ENCODE results near the gene FAM120B. TPM values are rescaled to one million over a fixed set of nuclear protein-coding genes. Genes with fewer than 3 reads are reported as not detected.

Gene FAM120B
- polyA plus RNA-seq, 1 experiment: 8.8 TPM

DNA sequence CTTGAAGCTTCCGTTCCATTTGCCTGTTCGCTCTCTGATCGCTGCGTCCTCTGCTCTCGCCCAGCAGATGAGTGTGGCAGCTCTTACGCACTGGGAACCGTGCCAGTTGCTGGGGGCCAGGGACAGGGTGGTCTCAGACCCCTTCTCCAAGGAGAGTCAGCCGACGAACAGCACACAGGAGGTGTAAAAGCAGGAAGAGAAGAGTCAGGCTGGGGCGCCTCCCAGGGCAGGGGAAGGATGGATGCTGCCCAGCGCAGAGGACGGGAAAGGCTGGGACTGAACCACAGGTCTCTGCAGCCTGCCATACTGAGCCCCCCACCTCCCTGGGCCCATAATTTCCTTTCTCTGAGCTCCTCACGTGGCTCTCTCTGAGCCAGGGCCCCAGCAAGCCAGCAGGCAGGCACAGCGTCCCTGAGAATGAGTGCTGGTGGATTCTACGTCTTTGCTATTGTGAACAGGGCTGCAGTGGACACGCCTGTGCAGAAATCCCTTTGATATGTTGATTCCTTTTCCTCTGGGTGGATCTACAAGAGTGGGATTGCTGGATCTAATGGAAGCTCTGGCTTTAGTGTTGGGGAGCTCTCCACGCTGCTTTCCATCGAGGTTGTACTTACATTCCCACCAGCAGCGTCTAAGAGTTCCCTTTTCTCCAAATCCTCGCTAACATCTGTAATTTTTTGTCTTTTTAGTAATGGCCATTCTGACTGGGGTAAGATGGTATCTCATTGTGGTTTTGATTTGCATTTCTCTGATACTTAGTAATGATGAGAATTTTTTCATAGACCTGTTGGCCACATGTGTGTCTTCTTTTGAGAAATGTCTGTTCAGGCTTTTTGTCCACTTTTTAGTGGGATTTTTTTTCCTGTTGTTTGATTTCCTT is 142.4 kb downstream of the FAM120B start:
- Histone ChIP-seq H3K27me3 (ENCODE audit: control insufficient read depth, insufficient read depth, low read length) (no peaks in the 10 kb centered on the region; the same call in 1 of the 2 replicates), H3K36me3 (ENCODE audit: control insufficient read depth, insufficient read depth, low read length) (no peaks in the 10 kb centered on the region), H3K4me3 (ENCODE audit: low read depth, low read length) (no peak overlapping the region)
- ChIA-PET CTCF (interaction anchor here (1.1 kb wide), 1 partner anchor 66 kb away, joined by 3 read pairs; no protein-coding TSS in a partner anchor), POLR2A (no interaction called here)
- DNase-seq (ENCODE audit: low read depth): peak; percentile 26
- TF ChIP-seq, protein P1, sequence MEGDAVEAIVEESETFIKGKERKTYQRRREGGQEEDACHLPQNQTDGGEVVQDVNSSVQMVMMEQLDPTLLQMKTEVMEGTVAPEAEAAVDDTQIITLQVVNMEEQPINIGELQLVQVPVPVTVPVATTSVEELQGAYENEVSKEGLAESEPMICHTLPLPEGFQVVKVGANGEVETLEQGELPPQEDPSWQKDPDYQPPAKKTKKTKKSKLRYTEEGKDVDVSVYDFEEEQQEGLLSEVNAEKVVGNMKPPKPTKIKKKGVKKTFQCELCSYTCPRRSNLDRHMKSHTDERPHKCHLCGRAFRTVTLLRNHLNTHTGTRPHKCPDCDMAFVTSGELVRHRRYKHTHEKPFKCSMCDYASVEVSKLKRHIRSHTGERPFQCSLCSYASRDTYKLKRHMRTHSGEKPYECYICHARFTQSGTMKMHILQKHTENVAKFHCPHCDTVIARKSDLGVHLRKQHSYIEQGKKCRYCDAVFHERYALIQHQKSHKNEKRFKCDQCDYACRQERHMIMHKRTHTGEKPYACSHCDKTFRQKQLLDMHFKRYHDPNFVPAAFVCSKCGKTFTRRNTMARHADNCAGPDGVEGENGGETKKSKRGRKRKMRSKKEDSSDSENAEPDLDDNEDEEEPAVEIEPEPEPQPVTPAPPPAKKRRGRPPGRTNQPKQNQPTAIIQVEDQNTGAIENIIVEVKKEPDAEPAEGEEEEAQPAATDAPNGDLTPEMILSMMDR (IDR thresholded peaks at IDR 0.05; ENCODE audit: insufficient read depth, low read depth, low read length): no peak

DNA sequence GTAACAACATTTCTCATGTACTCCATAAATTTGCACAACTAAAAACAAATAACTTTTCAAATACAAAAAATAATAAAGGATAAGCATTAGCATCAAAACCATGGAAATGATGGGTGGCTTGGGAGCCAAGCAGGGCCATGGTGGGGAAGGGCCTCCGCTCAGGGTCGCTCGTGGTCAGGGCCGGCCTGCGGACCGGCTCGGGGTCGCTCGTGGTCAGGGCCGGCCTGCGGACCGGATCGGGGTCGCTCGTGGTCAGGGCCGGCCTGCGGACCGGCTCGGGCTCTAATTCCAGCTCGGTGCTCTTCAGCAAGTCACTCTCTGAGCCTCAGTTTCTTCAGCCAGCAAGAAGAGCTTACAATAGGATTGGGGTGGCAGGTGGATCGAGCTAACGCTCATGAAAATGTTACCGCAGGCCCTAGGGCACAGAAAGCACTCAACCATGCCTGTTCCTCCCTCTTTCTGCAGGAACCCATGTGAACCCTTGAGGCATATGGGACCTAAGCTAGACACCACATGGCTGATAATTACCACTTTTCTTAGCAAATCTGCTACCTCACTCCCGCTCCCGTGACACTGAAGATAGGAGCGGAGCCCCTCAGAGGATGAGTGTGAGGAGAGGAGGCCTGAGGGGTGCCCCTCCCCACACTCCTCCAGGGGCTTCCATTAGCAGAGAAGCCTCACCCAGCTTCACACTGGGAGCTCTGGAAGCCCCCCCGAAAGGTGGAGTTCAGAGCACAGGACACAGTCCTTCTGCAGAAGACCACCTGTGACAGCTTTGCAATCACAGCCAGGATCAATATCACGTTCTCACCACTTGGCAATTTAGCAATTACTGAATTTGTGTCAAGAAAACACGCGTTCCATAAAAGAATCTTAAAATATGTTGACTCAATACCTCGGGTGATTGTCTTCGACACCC is 143.5 kb downstream of the FAM120B start:
- H3K27me3 ChIP-seq (ENCODE audit: control insufficient read depth, insufficient read depth, low read length): no peaks in the 10 kb centered on the region; the same call in none of the 2 replicates
- TF ChIP-seq, protein P1 (IDR thresholded peaks at IDR 0.05; ENCODE audit: insufficient read depth, low read depth, low read length): no peak
- H3K36me3 ChIP-seq (ENCODE audit: control insufficient read depth, insufficient read depth, low read length): no peaks in the 10 kb centered on the region
- no peak for DNase-seq (ENCODE audit: low read depth)
- no peak overlapping the region for H3K4me3 ChIP-seq (ENCODE audit: low read depth, low read length)
- ChIA-PET POLR2A (no interaction called here), CTCF (interaction anchor here (0.9 to 1.1 kb wide), 3 partner anchors 10 to 65 kb away, joined by 3 to 5 read pairs (median 3); no protein-coding TSS in a partner anchor)

DNA sequence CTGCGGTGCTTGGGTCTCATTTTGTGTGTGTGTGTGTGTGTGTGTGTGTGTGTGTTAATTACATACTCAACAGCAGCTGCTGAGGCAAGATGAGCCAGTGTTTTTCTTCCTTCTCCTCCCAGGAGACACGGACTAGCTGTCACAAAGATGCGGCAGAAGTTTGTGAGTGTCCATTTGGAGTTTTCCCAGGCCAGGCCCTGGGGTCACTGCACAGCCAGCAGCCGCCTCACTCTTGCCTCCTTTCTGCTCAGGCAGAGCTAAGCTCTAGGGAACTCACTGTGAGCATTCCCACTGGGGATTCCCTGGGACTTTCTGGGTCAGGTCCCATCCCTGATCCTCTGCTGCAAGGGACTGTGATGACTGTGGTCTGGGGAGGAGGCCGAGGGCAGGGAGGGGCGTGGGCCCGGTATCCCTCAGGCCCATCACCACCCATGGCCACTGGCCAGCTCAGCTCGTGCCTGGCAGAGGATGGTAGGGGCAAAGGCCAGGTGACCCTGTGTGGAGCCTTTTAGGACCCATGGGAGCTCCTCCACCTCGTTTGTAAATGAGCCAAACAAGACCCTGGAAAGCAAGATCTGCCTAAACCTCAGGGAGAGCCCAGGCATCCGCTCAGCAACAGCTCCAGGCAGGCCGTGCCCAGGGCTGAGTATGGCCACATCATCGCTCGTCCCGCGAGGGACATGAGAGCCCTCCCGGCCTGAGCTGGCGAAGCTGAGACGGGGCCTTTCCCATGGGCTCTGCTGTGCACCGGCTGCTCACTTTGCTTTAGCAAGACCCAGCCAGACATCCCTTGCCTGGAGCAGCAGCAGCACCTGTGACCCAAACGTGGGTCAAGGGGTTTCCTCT is 144.6 kb downstream of the FAM120B start:
- Histone ChIP-seq H3K36me3 (ENCODE audit: control insufficient read depth, insufficient read depth, low read length) (no peaks in the 10 kb centered on the region), H3K4me3 (ENCODE audit: low read depth, low read length) (no peak overlapping the region), H3K27me3 (ENCODE audit: control insufficient read depth, insufficient read depth, low read length) (no peaks in the 10 kb centered on the region; the same call in none of the 2 replicates)
- TF ChIP-seq, protein P1 (IDR thresholded peaks at IDR 0.05; ENCODE audit: insufficient read depth, low read depth, low read length): no peak
- no peak for DNase-seq (ENCODE audit: low read depth)
- ChIA-PET POLR2A (no interaction called here), CTCF (interaction anchor here (0.7 to 1.2 kb wide), 3 partner anchors 9 to 38 kb away, joined by 3 to 4 read pairs (median 3); no protein-coding TSS in a partner anchor)

DNA sequence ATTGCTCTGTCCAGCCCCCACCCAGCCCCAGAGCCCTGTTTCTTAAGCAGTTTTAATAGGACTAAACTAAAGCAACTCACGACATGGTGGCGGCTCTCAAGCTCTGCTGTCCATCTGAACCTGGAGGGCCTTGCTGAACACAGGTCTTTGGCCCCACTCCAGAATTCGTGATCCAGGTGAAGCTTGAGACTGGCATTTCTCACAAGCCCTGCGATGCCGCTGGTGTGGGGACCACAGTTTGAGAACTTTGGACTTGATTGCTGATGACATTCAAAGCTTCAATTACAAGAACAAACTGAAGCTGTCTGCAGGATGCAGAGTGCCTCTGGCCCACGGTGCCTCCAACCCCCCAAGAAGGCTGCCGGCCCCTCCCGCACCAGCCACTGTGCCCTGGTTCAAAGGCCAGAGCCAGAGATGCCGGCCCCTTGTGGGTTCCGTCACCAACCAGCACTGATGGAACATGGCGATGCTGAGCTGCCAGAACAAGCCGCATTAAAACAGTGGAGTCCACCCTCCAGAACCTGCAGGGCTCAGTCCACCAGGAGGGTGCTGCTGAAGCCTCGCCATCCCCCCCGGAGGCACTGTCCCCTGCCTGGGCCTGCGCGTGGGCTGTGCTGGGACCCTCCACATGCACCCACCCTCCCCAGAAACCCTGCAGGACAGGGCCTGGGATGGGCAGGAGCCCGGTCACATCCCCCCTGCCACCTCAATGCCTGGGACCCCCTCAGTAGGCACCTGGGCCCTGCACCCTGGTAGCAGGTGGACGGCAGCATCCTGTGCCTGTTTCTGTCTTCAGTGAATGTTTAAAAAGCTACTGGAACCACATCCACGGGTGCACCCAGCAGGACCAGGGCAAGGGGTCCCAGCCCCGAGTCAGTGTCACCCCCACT is 145.4 kb downstream of the FAM120B start:
- ChIA-PET CTCF (interaction anchor here (1.2 kb wide), 1 partner anchor 9 kb away, joined by 4 read pairs; no protein-coding TSS in a partner anchor), POLR2A (no interaction called here)
- H3K36me3 ChIP-seq (ENCODE audit: control insufficient read depth, insufficient read depth, low read length): no peaks in the 10 kb centered on the region
- no peak for DNase-seq (ENCODE audit: low read depth)
- H3K4me3 ChIP-seq (ENCODE audit: low read depth, low read length): no peak overlapping the region
- TF ChIP-seq, protein P1 (IDR thresholded peaks at IDR 0.05; ENCODE audit: insufficient read depth, low read depth, low read length): no peak
- no peaks in the 10 kb centered on the region; the same call in none of the 2 replicates for H3K27me3 ChIP-seq (ENCODE audit: control insufficient read depth, insufficient read depth, low read length)
